HG02981 (cell line): ENCODE data around the gene CHPT1.

Experiments used
- ATAC-seq: cut with Tn5 transposase; IDR thresholded peaks from one replicate; pipeline ENCODE4 v1.9.1; 2021; ENCODE audit warnings: mild to moderate bottlenecking, moderate library complexity; ENCODE audit not compliant: unreplicated experiment

The CHPT1 gene

GRCh38 chr12:101761350-101761749, 63.9 kb downstream of the CHPT1 start:
- ATAC-seq = no peak

- no peak for ATAC-seq
Measured at GRCh38 chr12:101761781-101762180, 64.3 kb downstream of the CHPT1 start.

DNA sequence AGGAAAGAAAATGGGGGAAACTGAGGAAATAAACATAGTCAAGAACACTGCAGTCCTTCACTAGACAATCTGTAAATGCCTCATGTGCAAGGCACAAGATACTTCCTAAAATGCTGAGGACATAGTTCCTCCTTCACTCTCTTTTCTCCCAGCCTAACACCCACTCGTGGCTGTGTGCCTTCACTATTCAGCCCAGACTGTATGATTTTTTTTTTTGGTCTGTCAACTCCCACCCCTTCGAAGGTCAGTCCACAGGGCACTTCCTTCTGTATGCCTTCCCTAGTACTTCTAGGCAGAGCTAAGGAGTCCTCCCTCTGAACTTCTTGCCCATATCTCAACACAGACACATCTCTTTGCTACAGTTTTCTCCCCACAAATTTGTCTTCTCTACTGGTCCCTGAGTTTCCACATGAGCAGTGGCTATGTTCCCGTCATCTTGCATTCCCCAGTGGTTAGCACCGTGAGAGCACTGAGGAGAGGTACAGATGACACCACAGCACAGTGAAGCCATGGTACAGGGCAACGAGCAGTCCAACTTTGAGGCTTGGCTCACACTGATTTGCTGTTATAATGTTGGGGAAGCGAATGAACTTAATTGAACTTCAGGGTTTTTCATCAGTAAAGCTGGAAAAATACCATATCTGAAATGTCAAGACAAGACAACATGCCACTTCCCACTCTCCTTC, 65.9 kb downstream of the CHPT1 start:
- no peak for ATAC-seq

- no peak for ATAC-seq
Measured at GRCh38 chr12:101764051-101764792, 66.8 kb downstream of the CHPT1 start.

- no peak for ATAC-seq
Measured at GRCh38 chr12:101767537-101767936, 70.1 kb downstream of the CHPT1 start.

GRCh38 chr12:101768781-101769180, 71.3 kb downstream of the CHPT1 start:
- no peak for ATAC-seq

GRCh38 chr12:101769865-101770264, 72.4 kb downstream of the CHPT1 start:
- no peak for ATAC-seq

DNA sequence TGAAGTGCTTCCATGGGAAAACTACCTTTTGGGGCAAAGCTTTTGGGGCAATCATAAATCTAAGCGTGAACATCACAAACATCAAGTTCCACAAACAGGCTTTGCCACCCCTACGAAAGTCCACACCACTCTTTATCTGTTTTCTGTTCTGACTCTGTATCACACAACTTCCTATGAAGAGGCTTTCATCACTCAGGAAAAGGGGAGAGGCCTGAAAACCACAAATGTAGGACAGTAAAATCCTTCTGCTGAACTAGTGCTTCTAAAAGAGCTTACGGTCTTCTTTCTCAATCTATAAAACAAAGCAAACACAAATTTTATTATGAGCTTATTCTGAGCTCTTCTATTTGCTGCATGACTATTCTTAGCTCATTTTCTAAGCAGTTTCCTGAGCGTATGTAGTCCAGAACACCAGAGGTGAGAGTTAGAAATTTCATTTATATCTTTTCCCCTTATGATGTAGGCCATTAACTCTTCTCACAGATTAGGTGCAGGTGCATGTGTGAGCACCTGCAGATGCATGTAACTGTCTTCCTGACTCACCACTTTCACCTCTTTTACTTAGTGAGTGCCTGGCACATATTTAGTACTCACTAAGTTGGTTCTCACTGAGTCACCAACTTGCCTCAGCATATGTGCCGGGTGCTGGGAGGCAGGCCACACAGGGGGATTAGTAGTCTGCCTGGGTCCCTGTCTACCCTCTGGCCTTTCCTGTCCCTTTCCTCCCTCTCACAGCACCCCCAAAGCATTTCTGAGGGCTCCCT, 74.8 kb downstream of the CHPT1 start:
- ATAC-seq = no peak

GRCh38 chr12:101773650-101774162, 76.3 kb downstream of the CHPT1 start:
- ATAC-seq = peak; percentile 59

GRCh38 chr12:101775816-101776215, 78.4 kb downstream of the CHPT1 start:
- no peak for ATAC-seq

DNA sequence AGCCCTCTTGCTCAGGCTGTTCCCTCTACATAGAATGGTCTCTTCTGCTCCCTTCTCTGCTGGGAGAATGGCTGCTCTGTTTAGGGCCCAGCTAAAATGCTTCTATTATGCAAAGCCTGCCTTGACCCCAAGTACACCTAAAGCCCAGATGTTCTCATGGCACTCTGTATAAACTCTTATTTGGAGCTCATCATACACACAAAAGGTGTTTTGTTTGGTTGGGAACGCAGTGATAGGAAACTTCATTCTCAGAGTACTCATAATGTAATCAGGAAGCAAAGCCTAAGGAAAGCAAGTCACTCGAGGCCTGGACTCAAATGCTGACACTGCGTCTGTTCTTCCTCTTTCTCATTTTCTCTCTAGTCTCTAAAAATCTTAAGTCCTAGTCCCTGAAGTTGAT, 80.0 kb downstream of the CHPT1 start:
- no peak for ATAC-seq

DNA sequence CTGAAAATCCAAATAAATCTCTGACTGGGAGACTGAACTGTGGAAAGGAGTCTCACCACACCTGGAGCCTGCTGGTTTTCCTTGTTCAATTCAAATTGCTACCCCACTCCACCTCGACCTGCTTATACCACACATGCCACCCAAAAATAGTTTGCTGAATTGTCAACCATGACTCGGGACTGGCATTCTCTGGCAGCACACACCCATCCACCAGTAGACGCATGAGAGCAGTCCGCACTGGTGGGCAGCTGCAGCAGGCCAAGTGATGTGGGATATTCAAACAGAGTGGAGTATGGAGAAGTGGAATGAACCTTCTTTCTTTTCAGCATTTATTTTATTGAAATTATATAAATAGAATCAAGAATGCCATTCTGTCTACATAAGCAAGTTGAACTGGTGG, 80.5 kb downstream of the CHPT1 start:
- no peak for ATAC-seq
